Globus pallidus (tissue), 1 donor: ENCODE data around the gene ABCG1.

ENCODE experiments used
- DNase-seq: peaks from one replicate; pipeline ENCODE4 v3.0.0-alpha.2; 2015; ENCODE audit warnings: low spot score

The ABCG1 gene

GRCh38 chr21:42191696-42192595 lies 27.0 kb upstream of the ABCG1 start:
- no peak for DNase-seq

DNA sequence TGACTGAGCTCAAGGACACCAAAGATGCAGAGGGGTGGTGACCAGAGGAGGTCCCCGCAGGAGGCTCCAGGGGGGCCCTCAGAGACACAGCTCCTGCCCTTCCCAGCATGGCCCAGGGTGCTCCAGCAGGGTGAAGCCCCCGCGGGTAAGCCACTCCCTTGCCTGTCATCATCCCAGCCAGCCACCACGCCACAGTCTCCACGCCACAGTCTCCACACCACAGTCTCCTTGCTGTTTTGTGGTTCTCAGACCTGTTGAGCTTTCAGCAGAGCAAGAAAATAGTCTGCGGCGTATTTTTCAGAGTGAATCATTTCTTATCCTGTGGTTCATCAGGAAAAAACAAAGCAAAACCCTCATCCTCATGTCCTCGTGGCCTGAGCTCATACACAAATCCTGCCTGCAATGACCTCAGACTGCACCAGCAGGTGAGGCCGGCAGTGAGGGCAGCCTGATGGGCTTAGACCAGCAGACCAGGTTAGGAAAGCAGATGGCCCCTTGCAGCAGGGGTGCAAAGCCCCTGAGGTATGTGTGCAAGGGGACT lies 25.7 kb upstream of the ABCG1 start:
- no peak for DNase-seq

- DNase-seq, result no peak
Observed at GRCh38 chr21:42193721-42194120, 25.2 kb upstream of the ABCG1 start.

DNA sequence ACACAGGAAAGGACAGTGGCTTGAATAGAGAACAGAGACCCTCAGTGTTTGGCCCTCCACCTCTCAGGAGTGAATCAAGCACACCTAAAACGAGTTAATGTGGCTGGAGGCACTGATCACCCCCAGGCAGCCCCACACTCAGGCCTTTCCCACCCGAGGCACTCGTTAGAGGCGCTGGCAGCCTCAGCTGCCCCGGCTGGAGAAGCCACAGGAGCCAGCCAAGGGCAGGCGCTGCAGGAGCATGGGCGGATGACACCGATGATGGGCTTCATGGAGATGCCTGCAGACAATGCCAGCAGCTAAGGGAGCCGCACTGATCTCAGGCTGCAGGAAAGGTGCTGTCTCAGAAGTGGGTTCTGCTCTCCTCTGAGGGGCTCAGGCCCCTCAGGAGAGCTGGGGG lies 24.1 kb upstream of the ABCG1 start:
- no peak for DNase-seq

- no peak for DNase-seq
Observed at GRCh38 chr21:42195378-42196031, 23.4 kb upstream of the ABCG1 start.

DNA sequence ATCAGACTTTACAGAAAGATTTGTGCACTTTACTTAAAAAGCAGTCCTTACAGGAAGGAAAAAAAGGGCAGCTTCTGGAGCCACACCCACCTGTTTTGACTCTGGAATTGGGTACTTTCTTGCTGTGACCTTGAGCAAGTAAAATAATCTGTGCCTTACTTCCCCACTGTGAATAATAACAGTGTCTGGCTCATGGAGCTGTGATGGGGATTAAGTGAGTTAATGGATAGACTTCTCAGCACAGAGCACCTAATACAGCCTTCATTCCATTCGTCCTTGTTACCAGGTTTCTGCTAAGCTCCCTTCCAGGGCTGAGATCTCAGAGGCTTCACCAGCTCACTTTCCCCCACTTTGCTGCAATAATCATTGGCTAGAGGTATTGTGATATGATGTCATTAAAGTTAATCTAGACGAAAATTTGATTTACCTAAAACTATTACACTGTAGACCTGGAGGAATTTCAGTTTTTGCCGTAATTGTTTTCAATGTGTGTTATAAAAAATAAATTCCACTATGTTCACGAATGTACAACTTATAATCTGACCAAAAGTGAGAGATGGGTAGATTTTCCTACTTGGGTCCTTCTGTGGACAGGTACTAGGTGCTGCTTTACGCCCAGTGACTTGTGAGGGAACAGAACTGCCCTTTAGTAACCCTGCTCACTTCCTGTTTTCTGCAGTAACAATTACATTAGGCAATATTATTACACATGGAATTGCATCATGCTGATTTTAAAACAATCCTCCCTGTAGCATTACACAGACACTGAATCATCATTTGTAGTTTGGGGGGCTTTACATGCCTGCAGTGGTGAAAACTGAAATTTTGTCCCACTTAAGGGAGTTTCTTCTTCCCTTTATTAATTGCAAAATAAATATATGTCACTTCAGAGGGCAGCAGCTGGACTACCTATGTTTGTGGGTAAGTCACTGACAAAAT lies 19.7 kb upstream of the ABCG1 start:
- no peak for DNase-seq

GRCh38 chr21:42199868-42200463 lies 19.0 kb upstream of the ABCG1 start:
- no peak for DNase-seq

DNA sequence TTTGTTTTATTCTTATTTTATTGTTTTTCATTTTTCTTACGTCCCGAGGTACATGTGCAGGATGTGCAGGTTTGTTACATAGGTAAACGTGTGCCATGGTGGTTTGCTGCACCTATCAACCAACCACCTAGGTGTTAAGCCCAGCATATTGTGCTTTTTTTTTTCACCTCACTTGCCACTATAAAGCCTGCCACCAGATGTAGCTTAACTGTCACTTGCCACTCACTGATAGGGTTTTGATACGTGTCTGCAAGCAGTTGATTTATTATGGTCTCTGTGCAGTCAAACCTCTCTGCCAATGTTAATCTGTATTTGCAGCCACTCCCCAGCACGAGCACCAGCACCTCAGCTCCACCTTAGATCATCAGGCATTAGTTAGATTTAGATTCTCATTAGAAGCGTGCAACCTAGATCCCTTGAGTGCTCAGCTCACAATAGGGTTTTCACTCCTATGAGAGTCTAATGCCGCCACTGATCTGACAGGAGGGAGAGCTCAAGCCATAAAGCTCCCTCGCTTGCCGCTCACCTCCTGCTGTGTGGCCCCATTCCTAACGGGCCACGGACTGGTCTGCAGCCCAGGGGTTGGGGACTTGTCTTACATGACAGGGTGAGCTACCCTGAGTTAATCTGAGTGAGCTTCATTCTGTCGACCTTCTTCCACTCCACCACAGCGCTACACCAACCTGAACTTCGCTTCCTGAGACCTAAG lies 17.9 kb upstream of the ABCG1 start:
- DNase-seq, result no peak

DNA sequence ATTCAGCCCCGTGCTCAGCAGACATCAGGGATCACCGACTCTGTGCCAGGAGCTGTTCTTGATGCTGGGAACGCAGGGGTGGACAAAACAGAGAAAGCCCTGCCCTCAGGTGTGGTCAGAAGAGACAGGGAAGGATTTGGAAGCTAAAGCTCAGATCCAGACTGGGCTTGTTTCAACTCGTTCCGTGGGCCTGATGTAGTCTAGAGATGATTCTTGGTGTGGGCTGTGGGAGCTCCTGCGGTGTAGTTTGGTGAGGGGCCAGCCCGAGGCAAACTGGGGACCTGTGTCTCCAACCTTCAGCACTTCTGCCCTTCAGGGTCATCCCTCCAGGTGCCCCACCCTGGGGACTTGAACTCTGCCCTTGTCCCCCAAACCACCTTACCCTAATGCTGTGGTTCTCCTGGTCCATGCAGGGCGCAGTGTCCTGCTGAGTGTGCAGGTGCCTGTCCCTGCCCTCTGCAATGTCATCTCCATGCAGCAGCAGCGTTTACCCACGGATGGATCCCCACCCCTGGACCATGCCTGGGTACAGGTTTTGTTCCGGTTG lies 17.3 kb upstream of the ABCG1 start:
- no peak for DNase-seq

DNA sequence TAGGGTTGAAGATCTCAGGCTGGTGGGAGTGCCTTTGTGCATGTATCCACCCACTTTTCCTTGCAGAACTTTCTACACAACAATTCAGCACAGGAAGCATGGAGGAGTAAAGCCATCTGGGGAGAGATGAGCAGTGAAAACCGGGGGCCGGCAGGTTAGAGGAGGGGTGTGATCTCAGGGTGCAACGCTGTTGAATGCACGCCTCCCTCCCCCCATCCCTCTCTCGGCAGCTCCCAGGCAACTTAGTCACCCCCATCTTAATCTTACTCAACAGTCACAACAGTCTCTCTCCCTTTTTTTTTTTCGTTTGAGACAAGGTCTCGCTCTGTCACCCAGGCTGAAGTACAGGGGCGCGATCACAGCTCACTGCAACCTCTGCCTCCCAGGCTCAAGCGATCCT lies 16.6 kb upstream of the ABCG1 start:
- no peak for DNase-seq

- DNase-seq, result no peak
Observed at GRCh38 chr21:42203321-42203720, 15.6 kb upstream of the ABCG1 start.

DNA sequence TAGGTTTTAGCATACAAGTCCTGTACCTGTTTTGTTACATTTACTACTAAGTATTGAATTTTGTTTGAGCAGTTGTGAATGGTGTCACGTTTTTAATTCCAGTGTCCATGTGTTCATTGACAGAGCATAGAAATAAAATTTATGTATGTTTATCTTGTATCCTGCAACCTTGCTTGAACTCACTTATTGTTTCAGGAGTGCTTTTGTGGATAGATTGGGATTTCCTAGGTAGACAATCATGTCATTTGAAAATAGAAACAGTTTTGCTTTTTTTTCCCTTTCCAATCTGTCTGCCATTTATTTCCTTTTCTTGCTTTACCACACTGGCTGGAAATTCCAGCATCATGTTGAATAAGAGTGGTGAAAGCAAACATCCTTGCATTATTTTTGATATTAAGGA lies 15.0 kb upstream of the ABCG1 start:
- no peak for DNase-seq

- DNase-seq, result no peak
Observed at GRCh38 chr21:42207426-42207825, 11.5 kb upstream of the ABCG1 start.

- no peak for DNase-seq
Observed at GRCh38 chr21:42208036-42208435, 10.9 kb upstream of the ABCG1 start.

DNA sequence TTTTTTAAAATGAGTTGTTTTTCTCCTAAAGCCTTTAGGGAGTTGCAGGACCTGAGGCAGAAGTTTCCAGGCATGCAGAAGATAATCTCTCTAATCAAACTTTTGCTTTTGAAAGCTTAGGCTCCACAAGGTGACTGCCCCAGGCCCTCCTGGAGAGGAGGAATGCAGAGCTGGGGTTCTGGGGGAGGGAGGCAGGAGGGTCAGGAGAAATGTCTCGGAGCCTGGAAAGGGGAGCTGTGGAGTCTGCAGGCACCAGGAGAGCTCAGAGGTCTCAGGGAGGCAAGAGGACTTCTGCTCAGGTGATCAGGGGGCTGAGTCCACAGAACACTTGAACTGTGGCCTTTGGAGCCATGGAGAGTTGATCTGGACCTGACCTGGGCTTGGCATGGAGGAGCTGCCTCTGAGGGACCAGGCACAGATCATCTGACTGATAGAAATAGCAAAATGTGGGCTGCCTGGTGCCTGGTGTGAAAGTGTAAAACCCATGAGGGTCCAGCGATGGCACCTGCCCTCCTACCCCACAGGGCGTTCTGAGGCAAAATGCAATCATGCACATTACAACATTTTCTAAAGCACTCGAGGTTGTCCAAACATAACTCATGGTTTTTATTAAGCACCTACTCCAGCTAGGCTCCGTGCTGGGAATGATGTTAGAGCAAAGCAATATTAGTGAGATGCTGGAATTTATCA lies 10.0 kb upstream of the ABCG1 start:
- no peak for DNase-seq

GRCh38 chr21:42209801-42210479 lies 9.0 kb upstream of the ABCG1 start:
- DNase-seq, result no peak

DNA sequence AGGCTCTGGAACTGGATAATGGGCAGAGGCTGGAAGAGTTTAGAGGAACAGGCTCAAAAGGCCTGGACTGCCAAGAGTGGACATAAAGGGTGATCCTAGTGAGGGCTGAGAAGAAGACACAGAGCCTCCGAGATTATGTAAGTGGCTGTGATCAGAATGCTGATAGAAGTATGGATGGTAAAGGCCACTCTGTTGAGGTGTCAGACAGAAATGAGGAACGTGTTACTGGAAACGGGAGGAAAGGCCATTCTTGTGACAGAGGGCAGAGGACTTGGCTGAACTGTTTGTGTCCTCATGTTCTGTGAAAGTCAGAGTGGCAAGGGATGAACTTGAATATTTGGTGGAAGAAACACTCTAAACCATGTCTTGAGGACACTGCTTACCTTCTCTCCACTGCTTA lies 6.7 kb upstream of the ABCG1 start:
- DNase-seq, result no peak

DNA sequence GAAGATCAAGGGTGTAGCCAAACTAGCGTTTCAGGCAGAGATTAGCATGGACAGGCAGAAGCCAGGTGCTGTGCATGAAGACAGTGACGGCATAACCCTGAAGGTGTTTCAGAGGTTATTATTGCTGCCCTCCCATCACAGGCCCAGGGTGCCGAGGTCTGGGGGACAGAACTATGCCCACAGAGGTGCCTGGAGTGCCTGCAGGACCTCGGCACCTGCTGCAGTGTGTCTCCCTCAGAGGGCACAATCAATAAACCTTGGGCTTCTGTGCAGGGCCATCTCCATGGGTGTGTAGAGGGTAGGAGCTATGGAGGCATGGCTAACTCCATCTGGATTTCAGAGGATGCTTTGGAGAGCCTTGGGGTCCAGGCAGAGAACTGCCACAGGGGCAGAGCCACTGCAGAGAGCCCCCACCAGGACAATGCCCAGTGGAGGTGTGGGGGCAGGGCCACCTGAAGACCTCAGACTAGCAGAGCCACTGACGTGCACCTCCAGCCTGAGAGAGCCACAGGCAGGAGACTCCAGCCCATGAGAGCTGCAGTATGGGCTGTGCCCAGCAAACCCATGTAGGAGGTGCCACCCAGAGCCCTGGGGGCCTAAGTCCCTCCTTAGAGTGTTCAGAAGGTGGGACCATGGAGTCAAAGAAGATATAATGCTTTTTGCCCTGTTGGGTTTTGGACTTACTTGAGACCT lies 5.7 kb upstream of the ABCG1 start:
- no peak for DNase-seq
